HCT116 (cell line): Measurements from ENCODE around the gene MECP2. TPM values are rescaled to one million over a fixed set of nuclear protein-coding genes. Genes with fewer than 3 reads are reported as not detected.

Experiments
- ATAC-seq: fragments of 200-7000 bp; cut with Tn5 transposase; 2 replicates; pipeline ENCODE4 v1.9.1; 2020; ENCODE audit warnings: mild to moderate bottlenecking, moderate library complexity
- BruUV-seq: library from RNA; stranded (reverse); fragments of 400-500 nt; replicated peaks from 2 replicates; lab custom pipeline; 2021; lab: Mats Ljungman, UMichigan
- CTCF ChIA-PET: fragments of 300-600 bp; sonication (Branson Sonifier 250); formaldehyde crosslinking; loops from one replicate; lab custom pipeline; 2021; ENCODE audit warnings: antibody characterized with exemption; lab: Charles Lee
- POLR2A ChIA-PET: fragments of 300-600, 350-600 bp; sonication (Branson Sonifier 250); formaldehyde crosslinking; loops from one replicate; lab custom pipeline; 2021; ENCODE audit warnings: antibody characterized with exemption; lab: Charles Lee
- RAD21 ChIA-PET, 2 experiments: fragments of 300-600 bp; sonication (Branson Sonifier 250); formaldehyde crosslinking; loops; one replicate each; lab custom pipeline; 2023; ENCODE audit warnings: low total read pairs in 2 of 2; ENCODE audit not compliant: uncharacterized antibody in 2 of 2, unreplicated experiment in 2 of 2, low non-redundant PET in 1 of 2; lab: Charles Lee
- DNase-seq: peaks from one replicate; pipeline ENCODE4 v3.0.0-alpha.2; 2010; ENCODE audit warnings: low read depth, low spot score
- H2AFZ ChIP-seq: fragments of 200-600 bp; shearing (Covaris generic), sonication (generic); 2 replicates; pipeline ENCODE4 v1.6.1; 2017; ENCODE audit warnings: low read depth, mixed run types, mixed read lengths, antibody characterized with exemption, low read length; ENCODE audit not compliant: poor library complexity, severe bottlenecking
- H3K27ac ChIP-seq: 2 replicates; pipeline ENCODE4 v1.5.1; 2012; ENCODE audit warnings: low read depth, low read length
- H3K27me3 ChIP-seq: fragments of 200-600 bp; sonication (generic); 2 replicates; pipeline ENCODE4 v1.6.1; 2016; ENCODE audit warnings: mixed run types, low read length, mixed read lengths; ENCODE audit not compliant: insufficient read depth
- H3K36me3 ChIP-seq, 2 experiments: fragments of 200-500 bp in 1 of 2; fragments of 200-600 bp in 1 of 2; sonication (Bioruptor generic) in 1 of 2; sonication (generic) in 1 of 2; 2 replicates each; pipeline versions ENCODE4 v1.5.1 to v1.6.1; 2014 to 2016; ENCODE audit warnings: low read length in 2 of 2, inconsistent platforms in 1 of 2, mixed read lengths in 1 of 2, mixed run types in 1 of 2; ENCODE audit not compliant: insufficient read depth in 2 of 2, control insufficient read depth in 1 of 2
- H3K4me1 ChIP-seq, 2 experiments: fragments of 200-600 bp in 1 of 2; sonication (generic) in 1 of 2; 2 replicates each; pipeline versions ENCODE4 v1.5.1 to v1.6.1; 2012 to 2017; ENCODE audit warnings: low read length in 2 of 2, inconsistent platforms in 1 of 2, mild to moderate bottlenecking in 1 of 2, mixed read lengths in 1 of 2, mixed run types in 1 of 2, moderate library complexity in 1 of 2; ENCODE audit not compliant: insufficient read depth in 2 of 2, control insufficient read depth in 1 of 2
- H3K4me2 ChIP-seq: fragments of 200-600 bp; sonication (generic); 2 replicates; pipeline ENCODE4 v1.6.1; 2017; ENCODE audit warnings: mixed run types, low read length, mixed read lengths
- H3K4me3 ChIP-seq, 2 experiments: fragments of 200-600 bp in 1 of 2; sonication (generic) in 1 of 2; replicated peaks in 1 of 2; 2 replicates each; pipeline ENCODE4 v1.5.1; 2011 to 2016; ENCODE audit warnings: low read length in 2 of 2, control low read depth in 1 of 2, low read depth in 1 of 2, mild to moderate bottlenecking in 1 of 2, mixed read lengths in 1 of 2, mixed run types in 1 of 2
- H3K79me2 ChIP-seq: fragments of 200-600 bp; sonication (generic); 2 replicates; pipeline ENCODE4 v1.6.1; 2017; ENCODE audit warnings: mild to moderate bottlenecking, mixed run types, low read length, moderate library complexity, mixed read lengths; ENCODE audit not compliant: insufficient read depth
- H3K9ac ChIP-seq: fragments of 200-600 bp; sonication (generic); 2 replicates; pipeline ENCODE4 v1.6.1; 2016; ENCODE audit warnings: low read length, mixed read lengths
- H3K9me2 ChIP-seq: fragments of 200-600 bp; sonication (generic), shearing (Covaris generic); 2 replicates; pipeline ENCODE4 v1.6.1; 2017; ENCODE audit warnings: mixed run types, mild to moderate bottlenecking, moderate library complexity; ENCODE audit not compliant: insufficient read depth
- H3K9me3 ChIP-seq, 2 experiments: fragments of 200-500 bp in 1 of 2; fragments of 200-600 bp in 1 of 2; sonication (Bioruptor generic) in 1 of 2; sonication (generic) in 1 of 2; 2 replicates each; pipeline ENCODE4 v1.6.1; 2014 to 2017; ENCODE audit warnings: low read length in 2 of 2, mixed read lengths in 2 of 2, inconsistent platforms in 1 of 2, low read depth in 1 of 2, mild to moderate bottlenecking in 1 of 2, mixed run types in 1 of 2, moderate library complexity in 1 of 2; ENCODE audit not compliant: control insufficient read depth in 1 of 2, insufficient read depth in 1 of 2
- H4K20me1 ChIP-seq: fragments of 200-600 bp; sonication (generic), shearing (Covaris generic); 2 replicates; pipeline ENCODE4 v1.6.1; 2017; ENCODE audit warnings: mixed run types, mild to moderate bottlenecking, moderate library complexity; ENCODE audit not compliant: insufficient read depth
- EGR1 ChIP-seq: IDR thresholded peaks from 2 replicates; pipeline ENCODE4 v1.6.1; 2012; ENCODE audit warnings: low read depth
- EZH2 ChIP-seq: fragments of 200-600 bp; sonication (generic); IDR thresholded peaks from 2 replicates; pipeline ENCODE4 v1.6.1; 2017; ENCODE audit warnings: antibody characterized with exemption, mixed run types
- JUND ChIP-seq: IDR thresholded peaks from 2 replicates; pipeline ENCODE4 v1.6.1; 2012
- POLR2AphosphoS5 ChIP-seq: IDR thresholded peaks from 2 replicates; pipeline ENCODE4 v1.6.1; 2011; ENCODE audit warnings: mild to moderate bottlenecking, low read depth, low read length, moderate library complexity
- RAD21 ChIP-seq: IDR thresholded peaks from 2 replicates; pipeline ENCODE4 v1.6.1; 2012; ENCODE audit warnings: low read depth, mild to moderate bottlenecking
- SIN3A ChIP-seq: IDR thresholded peaks from 2 replicates; pipeline ENCODE4 v1.6.1; 2012; ENCODE audit warnings: low read depth
- SP1 ChIP-seq: IDR thresholded peaks from 2 replicates; pipeline ENCODE4 v1.6.1; 2012; ENCODE audit warnings: low read depth
- SRF ChIP-seq: IDR thresholded peaks from 2 replicates; pipeline ENCODE4 v1.6.1; 2012; ENCODE audit warnings: low read depth
- YY1 ChIP-seq: IDR thresholded peaks from 2 replicates; pipeline ENCODE4 v1.6.1; 2011; ENCODE audit warnings: low read length, low read depth, moderate library complexity, mild to moderate bottlenecking; ENCODE audit not compliant: insufficient replicate concordance; ENCODE audit errors: extremely low read depth
- ZFX ChIP-seq: fragments of 450-650 bp; IDR thresholded peaks from 2 replicates; pipeline ENCODE4 v1.6.1; 2017
- intact Hi-C: fragments of 100-400 bp; cut with micrococcal nuclease; formaldehyde crosslinking; loops from 2 replicates; pipeline ENCODE4 v1.10.0; 2022
- total RNA-seq: library from RNA; stranded (reverse); gene quantifications from one replicate; pipeline ENCODE4 v1.2.1, GENCODE V29; 2021; ENCODE audit not compliant: unreplicated experiment
- TF ChIP-seq, protein P1 (sequence below): IDR thresholded peaks from 2 replicates; pipeline ENCODE4 v1.6.1; 2012; ENCODE audit warnings: low read depth
- TF ChIP-seq, protein P2 (sequence below): IDR thresholded peaks from 2 replicates; pipeline ENCODE4 v1.6.1; 2012
- TF ChIP-seq, protein P3 (sequence below), 3 experiments: fragments of 200-600 bp in 1 of 3; sonication (generic) in 1 of 3; IDR thresholded peaks in 2 of 3; conservative IDR thresholded peaks in 1 of 3; 2 replicates each; pipeline ENCODE4 v1.5.1; 2012 to 2017; ENCODE audit warnings: low read depth in 2 of 3, low read length in 2 of 3, antibody characterized with exemption in 1 of 3, borderline replicate concordance in 1 of 3, control low read depth in 1 of 3, mild to moderate bottlenecking in 1 of 3, mixed read lengths in 1 of 3, mixed run types in 1 of 3, moderate library complexity in 1 of 3; ENCODE audit not compliant: insufficient read depth in 1 of 3
- TF ChIP-seq, protein P4 (sequence below): IDR thresholded peaks from 2 replicates; pipeline ENCODE4 v1.6.1; 2012

MECP2 gene
- total RNA-seq, 1 experiment from 2014 or later, result 32.4 TPM

DNA sequence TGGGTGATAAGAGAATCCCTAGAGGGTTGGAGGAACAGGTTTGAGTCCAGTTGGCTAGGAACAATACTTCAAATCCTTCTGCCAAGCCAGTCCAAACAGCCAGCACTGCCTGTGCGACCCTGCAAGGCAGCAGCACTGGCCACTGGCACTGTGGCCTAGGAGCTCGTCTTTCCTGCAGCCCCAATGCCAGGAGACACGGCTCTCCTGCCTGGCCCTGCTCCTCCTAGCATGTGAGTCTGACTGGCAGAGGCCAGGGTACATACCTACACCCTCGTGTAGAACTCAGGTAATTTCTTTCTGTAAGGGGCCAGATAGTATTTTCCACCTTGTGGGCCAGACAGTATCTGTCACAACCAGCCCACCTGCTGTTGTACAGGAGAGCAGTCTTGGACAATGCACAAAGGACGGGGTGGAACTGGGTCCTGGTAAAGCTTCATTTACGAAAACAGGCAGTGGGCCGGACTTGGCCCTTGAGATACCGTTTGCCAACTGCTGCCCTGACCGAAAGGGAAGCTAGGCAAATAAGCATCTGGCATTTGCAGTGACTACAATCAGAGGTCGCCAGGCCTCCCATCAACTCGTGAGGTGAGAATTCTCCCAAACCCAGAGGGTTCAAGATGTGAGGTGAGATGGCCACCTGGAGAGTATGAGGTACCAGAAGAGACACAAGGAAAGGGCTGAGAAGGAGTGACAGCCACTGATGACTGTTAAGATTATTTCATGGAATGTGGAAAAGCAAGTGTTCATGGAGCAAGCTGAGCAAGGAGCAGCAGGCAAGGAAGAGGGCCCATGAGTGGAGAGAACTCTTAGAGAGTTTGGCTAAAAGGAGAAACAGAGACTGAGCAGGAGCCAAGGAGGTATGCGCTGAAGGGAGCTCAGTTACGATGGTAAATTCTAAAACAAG is 48.1 kb downstream of the MECP2 start (continued):
- TF ChIP-seq, protein P1, sequence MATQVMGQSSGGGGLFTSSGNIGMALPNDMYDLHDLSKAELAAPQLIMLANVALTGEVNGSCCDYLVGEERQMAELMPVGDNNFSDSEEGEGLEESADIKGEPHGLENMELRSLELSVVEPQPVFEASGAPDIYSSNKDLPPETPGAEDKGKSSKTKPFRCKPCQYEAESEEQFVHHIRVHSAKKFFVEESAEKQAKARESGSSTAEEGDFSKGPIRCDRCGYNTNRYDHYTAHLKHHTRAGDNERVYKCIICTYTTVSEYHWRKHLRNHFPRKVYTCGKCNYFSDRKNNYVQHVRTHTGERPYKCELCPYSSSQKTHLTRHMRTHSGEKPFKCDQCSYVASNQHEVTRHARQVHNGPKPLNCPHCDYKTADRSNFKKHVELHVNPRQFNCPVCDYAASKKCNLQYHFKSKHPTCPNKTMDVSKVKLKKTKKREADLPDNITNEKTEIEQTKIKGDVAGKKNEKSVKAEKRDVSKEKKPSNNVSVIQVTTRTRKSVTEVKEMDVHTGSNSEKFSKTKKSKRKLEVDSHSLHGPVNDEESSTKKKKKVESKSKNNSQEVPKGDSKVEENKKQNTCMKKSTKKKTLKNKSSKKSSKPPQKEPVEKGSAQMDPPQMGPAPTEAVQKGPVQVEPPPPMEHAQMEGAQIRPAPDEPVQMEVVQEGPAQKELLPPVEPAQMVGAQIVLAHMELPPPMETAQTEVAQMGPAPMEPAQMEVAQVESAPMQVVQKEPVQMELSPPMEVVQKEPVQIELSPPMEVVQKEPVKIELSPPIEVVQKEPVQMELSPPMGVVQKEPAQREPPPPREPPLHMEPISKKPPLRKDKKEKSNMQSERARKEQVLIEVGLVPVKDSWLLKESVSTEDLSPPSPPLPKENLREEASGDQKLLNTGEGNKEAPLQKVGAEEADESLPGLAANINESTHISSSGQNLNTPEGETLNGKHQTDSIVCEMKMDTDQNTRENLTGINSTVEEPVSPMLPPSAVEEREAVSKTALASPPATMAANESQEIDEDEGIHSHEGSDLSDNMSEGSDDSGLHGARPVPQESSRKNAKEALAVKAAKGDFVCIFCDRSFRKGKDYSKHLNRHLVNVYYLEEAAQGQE, result no peak
- no peak for TF ChIP-seq ZFX

DNA sequence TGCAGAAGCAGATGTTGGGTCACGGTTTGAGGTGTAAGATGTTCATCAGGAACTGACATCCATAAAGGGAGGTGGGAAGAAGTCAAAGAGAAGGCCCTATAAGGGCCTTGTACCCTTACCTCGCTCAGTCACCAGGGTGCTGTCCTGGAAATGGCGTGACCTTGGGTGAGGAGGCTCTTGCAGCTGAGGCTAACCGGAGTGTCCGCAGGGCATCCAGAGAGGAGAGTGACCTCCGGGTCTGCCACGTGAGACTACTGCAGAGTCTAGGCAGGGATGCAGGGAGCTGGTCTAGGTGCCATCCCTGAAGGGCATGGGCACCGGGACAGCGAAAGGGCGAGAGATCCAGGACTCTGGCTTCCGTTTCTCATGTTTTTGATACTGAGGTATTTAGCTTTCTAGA is 49.1 kb downstream of the MECP2 start:
- Histone ChIP-seq H3K4me3 (no peak overlapping the region), H3K4me2 (no peak overlapping the region), H3K27ac (no peak overlapping the region), H3K9ac (no peak overlapping the region), H3K79me2 (peaks cover 35% of the 10 kb centered on the region; the same call in 1 of the 2 replicates), H3K27me3 (no peaks in the 10 kb centered on the region), H3K4me1 (no peaks in the 10 kb centered on the region), H3K36me3 (no peaks in the 10 kb centered on the region), H3K9me2 (no peaks in the 10 kb centered on the region), H4K20me1 (0 out of 2 replicates have a peak, but pooled peaks cover 4% of the 10 kb centered on the region), H2AFZ (no peak overlapping the region), H3K9me3 (no peaks in the 10 kb centered on the region)
- ATAC-seq, result no peak
- intact Hi-C loops, result no loop called here
- CTCF ChIA-PET, result no interaction called here
- RAD21 ChIA-PET, result no interaction called here
- BruUV-seq, result no TSS peak
- POLR2A ChIA-PET, result no interaction called here
- no peak for DNase-seq
- TF ChIP-seq EZH2, result no peak
- TF ChIP-seq POLR2AphosphoS5, result no peak
- TF ChIP-seq JUND, result no peak
- TF ChIP-seq SIN3A, result no peak
- TF ChIP-seq SP1, result no peak
- TF ChIP-seq RAD21, result no peak
- TF ChIP-seq, protein P1, result no peak
- no peak for TF ChIP-seq YY1
- TF ChIP-seq, protein P2, sequence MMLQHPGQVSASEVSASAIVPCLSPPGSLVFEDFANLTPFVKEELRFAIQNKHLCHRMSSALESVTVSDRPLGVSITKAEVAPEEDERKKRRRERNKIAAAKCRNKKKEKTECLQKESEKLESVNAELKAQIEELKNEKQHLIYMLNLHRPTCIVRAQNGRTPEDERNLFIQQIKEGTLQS, result no peak
- TF ChIP-seq EGR1, result no peak
- no peak for TF ChIP-seq SRF
- TF ChIP-seq, protein P3, sequence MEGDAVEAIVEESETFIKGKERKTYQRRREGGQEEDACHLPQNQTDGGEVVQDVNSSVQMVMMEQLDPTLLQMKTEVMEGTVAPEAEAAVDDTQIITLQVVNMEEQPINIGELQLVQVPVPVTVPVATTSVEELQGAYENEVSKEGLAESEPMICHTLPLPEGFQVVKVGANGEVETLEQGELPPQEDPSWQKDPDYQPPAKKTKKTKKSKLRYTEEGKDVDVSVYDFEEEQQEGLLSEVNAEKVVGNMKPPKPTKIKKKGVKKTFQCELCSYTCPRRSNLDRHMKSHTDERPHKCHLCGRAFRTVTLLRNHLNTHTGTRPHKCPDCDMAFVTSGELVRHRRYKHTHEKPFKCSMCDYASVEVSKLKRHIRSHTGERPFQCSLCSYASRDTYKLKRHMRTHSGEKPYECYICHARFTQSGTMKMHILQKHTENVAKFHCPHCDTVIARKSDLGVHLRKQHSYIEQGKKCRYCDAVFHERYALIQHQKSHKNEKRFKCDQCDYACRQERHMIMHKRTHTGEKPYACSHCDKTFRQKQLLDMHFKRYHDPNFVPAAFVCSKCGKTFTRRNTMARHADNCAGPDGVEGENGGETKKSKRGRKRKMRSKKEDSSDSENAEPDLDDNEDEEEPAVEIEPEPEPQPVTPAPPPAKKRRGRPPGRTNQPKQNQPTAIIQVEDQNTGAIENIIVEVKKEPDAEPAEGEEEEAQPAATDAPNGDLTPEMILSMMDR (IDR thresholded peaks at IDR 0.05 in 2 of 3, conservative IDR thresholded peaks at IDR 0.05 in 1 of 3; ENCODE audit: borderline replicate concordance in 1 of 3, insufficient read depth in 1 of 3, low read depth in 2 of 3, low read length in 2 of 3), result no peak
- TF ChIP-seq, protein P4, sequence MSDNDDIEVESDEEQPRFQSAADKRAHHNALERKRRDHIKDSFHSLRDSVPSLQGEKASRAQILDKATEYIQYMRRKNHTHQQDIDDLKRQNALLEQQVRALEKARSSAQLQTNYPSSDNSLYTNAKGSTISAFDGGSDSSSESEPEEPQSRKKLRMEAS, result no peak
